Skeletal muscle satellite cell (primary cell): ENCODE data around the gene SNX12. TPM values are rescaled to one million over a fixed set of nuclear protein-coding genes. Genes with fewer than 3 reads are reported as not detected.

Experiments used
- H3K27me3 ChIP-seq: 2 replicates; pipeline ENCODE4 v1.7.0; 2013; ENCODE audit warnings: low read length; ENCODE audit not compliant: control insufficient read depth, insufficient read depth
- H3K36me3 ChIP-seq: 2 replicates; pipeline ENCODE4 v1.7.0; 2013; ENCODE audit warnings: mild to moderate bottlenecking, control low read depth, low read length; ENCODE audit not compliant: insufficient read depth
- H3K4me1 ChIP-seq: 2 replicates; pipeline ENCODE4 v1.7.0; 2013; ENCODE audit warnings: low read length; ENCODE audit not compliant: control insufficient read depth, insufficient read depth
- H3K4me2 ChIP-seq: 2 replicates; pipeline ENCODE4 v1.7.0; 2013; ENCODE audit warnings: mild to moderate bottlenecking, low read length
- H3K4me3 ChIP-seq: 2 replicates; pipeline ENCODE4 v1.7.0; 2013; ENCODE audit warnings: low read length
- H3K9ac ChIP-seq: 2 replicates; pipeline ENCODE4 v1.7.0; 2013; ENCODE audit warnings: mild to moderate bottlenecking, low read depth, low read length, moderate library complexity
- H3K9me3 ChIP-seq: replicated peaks from 2 replicates; pipeline ENCODE4 v1.7.0; 2013; ENCODE audit warnings: mild to moderate bottlenecking, control low read depth, low read length
- total RNA-seq: library from RNA; depleted of rRNA; stranded (reverse); fragments of >200 nt; gene quantifications from 2 replicates; pipeline ENCODE4 v1.2.3, GENCODE V29; 2012; rRNA removed

The SNX12 gene
- total RNA-seq: 48.9 and 55.0 TPM in 2 replicates

DNA sequence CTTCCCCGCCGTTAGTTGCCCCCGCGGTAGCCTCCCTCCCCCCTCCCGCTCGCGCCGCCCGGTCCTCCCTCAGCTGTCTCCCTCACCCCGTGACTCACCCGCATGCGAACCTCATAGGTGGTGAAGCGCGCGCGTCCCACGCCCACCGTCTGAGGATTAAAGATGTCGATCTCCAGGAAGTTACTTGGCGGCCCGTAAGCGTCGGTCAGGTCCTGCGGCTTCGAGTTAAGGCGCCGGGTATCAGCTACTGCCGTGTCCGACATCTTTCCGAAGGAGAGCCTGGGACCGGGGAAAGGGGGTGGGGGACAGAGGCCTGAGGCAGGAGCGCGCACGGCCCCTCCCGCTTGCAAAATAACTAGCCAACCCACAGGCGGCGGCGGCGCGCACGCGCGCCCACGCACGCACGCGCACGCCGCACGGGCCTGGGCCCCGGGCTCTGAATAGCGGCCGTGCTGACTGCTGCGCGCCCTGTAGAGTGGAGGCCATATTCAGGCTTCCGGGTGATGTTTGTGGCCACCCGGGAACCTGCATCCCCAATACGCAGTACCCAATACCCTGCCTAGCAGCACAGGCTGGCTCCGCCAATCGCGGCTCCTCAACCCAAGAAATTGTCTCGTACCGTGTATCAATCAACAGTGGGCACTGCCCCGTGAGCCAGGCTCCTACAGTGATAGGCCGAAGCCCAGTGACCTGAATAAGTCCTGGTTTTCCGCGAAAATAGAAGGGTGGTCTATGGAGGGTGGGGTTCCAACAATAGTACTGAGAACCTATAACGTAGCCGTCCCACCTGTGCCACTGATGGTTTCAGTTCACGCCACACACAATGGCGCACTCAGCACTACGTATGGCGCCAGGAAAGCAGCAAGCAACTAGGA lies at the start of gene SNX12:
SNX12 (minus strand) TSS at position 291 of the 875 bp plus-strand sequence; CDS start at position 263, 28 bp downstream.
- Histone ChIP-seq H3K4me1 (no peaks in the 10 kb centered on the region), H3K4me2 (peak within 1 kb of the TSS; percentile 85), H3K36me3 (no peaks in the 10 kb centered on the region), H3K4me3 (peak within 1 kb of the TSS; percentile 82), H3K9ac (peak within 1 kb of the TSS; percentile 85), H3K27me3 (peaks cover 1% of the 10 kb centered on the region), H3K9me3 (no peaks in the 10 kb centered on the region)

GRCh38 chrX:71117358-71117757 lies 49.2 kb upstream of the SNX12 start:
- Histone ChIP-seq H3K36me3 (peaks cover 9% of the 10 kb centered on the region), H3K4me2 (no peak overlapping the region), H3K9me3 (peaks cover 3% of the 10 kb centered on the region), H3K4me3 (no peak overlapping the region), H3K4me1 (peaks cover 4% of the 10 kb centered on the region), H3K27me3 (peaks cover 6% of the 10 kb centered on the region), H3K9ac (no peak overlapping the region)

DNA sequence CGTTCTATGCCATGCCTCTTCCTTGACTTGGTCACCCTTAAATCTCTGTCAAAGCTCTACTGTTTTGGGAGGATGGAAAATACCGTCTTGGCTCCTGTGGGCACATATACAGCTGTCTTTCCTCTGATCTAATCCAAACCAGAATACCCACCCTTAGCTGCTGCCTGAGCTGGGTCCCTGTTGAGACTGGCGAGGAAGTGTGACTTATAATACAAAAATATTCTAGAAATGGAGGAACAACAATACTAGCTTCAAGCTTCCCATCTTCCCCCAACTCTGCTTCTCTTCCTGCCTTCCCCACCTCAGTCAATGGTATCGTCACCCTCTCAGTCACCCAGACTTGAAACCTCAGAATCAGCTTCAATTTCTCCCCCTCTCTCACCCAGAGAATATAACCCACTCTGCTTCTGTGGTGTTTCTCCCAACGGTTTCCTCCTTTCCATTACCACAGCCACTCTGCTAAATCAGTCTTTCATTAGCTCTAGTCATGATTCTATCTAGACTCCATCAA lies 43.8 kb upstream of the SNX12 start:
- Histone ChIP-seq H3K4me1 (no peaks in the 10 kb centered on the region), H3K4me2 (no peak overlapping the region), H3K9ac (no peak overlapping the region), H3K36me3 (no peaks in the 10 kb centered on the region), H3K9me3 (peaks cover 3% of the 10 kb centered on the region), H3K4me3 (no peak overlapping the region), H3K27me3 (peaks cover 32% of the 10 kb centered on the region)

DNA sequence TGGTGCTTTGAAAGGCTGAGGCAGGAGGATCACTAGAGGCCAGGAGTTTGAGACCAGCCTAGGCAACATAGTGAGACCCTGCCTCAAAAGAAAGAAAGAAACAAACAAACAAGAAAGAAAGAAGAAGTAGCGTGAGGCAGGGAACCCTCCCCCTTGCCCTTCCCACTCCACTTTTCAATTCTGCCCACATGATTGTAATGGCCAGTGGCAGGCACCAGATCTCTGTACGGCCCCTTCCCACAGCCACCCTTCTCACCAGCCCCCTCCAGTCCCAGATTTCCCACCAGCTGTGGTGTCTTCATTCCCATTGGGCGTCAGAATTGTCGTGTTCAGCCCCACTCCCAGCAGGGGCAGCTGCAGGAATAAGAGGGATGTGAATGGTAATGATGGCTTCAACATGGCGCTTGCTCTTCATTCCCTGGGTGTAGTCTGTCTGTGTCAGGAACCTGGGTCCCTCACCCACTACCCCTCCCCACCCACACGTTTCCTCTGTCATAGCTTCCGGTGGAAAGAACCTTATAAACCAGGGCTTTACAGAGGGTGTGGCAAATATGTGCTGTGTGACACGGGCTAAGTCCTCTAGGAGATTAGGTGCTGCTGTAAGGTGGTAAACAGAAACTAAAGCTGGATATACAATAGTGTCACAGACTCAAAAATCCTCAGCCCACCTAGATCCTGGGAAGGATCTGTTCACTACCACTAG lies 43.2 kb upstream of the SNX12 start, which contains the start of gene IL2RG:
IL2RG (minus strand) TSS at position 437 of the 703 bp plus-strand sequence; CDS start at position 399, 38 bp downstream.
- no peak within 1 kb of the TSS for H3K9ac ChIP-seq
- H3K4me3 ChIP-seq: no peak within 1 kb of the TSS
- H3K4me2 ChIP-seq: no peak within 1 kb of the TSS
- no peaks in the 10 kb centered on the region for H3K36me3 ChIP-seq
- no peaks in the 10 kb centered on the region for H3K4me1 ChIP-seq
- peaks cover 32% of the 10 kb centered on the region for H3K27me3 ChIP-seq
- H3K9me3 ChIP-seq: peaks cover 3% of the 10 kb centered on the region

DNA sequence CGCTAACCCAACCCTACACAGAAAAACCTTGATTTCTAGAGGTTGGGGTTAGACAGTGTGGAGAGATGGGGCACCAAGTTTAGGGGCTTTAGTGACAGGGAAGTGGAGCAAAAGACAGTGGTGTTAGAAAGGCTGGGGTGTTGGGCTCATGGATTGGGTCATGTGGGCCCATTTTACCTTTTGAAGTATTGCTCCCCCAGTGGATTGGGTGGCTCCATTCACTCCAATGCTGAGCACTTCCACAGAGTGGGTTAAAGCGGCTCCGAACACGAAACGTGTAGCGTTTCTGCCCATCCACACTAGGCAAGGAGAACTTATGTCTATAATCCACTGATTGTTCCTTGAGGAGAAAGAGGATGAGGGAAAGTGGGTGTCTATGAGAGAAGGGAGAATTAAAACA lies 40.9 kb upstream of the SNX12 start:
- Histone ChIP-seq H3K36me3 (no peaks in the 10 kb centered on the region), H3K9me3 (no peaks in the 10 kb centered on the region), H3K9ac (no peak overlapping the region), H3K4me2 (no peak overlapping the region), H3K4me1 (no peaks in the 10 kb centered on the region), H3K27me3 (peaks cover 35% of the 10 kb centered on the region), H3K4me3 (no peak overlapping the region)

- no peaks in the 10 kb centered on the region for H3K9me3 ChIP-seq
- H3K4me2 ChIP-seq: no peak overlapping the region
- H3K36me3 ChIP-seq: no peaks in the 10 kb centered on the region
- H3K4me3 ChIP-seq: no peak overlapping the region
- peaks cover 33% of the 10 kb centered on the region for H3K27me3 ChIP-seq
- no peak overlapping the region for H3K9ac ChIP-seq
- H3K4me1 ChIP-seq: peaks cover 7% of the 10 kb centered on the region
Measured at GRCh38 chrX:71107762-71108360, 39.7 kb upstream of the SNX12 start.

DNA sequence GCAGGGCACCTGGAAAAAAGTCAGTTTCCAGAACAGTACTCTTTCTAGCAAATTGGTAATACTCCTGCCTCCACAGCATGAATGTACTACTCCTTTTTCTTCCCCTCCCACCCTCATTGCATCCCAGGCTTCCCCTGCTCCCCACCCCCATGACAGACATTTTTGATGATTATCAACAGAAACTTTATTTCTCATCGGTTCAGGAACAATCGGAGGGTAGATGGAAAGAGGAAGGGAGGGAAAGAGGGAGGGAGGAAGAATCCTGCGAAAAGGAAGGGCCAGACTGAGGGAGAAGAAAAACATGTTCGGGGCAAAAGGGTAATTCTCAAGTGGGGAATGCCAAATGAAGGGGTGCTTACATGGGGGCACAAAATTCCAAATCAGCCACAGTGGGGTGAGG lies 39.1 kb upstream of the SNX12 start:
- no peaks in the 10 kb centered on the region for H3K36me3 ChIP-seq
- H3K9ac ChIP-seq: no peak overlapping the region
- H3K9me3 ChIP-seq: no peaks in the 10 kb centered on the region
- H3K4me2 ChIP-seq: no peak overlapping the region
- H3K4me1 ChIP-seq: peaks cover 7% of the 10 kb centered on the region
- H3K4me3 ChIP-seq: no peak overlapping the region
- H3K27me3 ChIP-seq: peaks cover 28% of the 10 kb centered on the region

DNA sequence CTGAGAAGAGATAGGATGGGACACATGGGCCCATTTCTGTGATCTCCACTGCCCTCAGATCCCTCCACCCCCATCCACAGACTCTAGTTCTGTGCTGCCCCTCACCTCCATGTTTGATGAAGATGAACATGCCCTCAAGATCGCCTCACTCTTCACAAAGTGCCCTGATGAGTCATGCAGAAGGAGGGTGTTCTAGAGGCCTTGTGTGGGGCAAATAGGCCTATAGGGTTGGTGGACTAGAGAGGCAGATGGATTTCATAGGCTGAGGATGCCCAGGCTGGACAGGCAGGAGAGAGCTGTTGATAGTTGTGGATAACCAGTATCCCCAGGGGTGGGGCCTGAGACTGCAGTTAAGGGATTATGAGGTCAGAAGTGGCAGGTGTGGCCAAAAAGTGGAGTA lies 38.3 kb upstream of the SNX12 start, which contains the start of gene CXorf65:
CXorf65 (minus strand) TSS at position 314 of the 400 bp plus-strand sequence; CDS start at position 130, 184 bp downstream.
- peaks cover 7% of the 10 kb centered on the region for H3K4me1 ChIP-seq
- no peak within 1 kb of the TSS for H3K9ac ChIP-seq
- H3K4me3 ChIP-seq: no peak within 1 kb of the TSS
- H3K4me2 ChIP-seq: no peak within 1 kb of the TSS
- peaks cover 21% of the 10 kb centered on the region for H3K27me3 ChIP-seq
- H3K9me3 ChIP-seq: no peaks in the 10 kb centered on the region
- no peaks in the 10 kb centered on the region for H3K36me3 ChIP-seq

GRCh38 chrX:71105628-71106027 lies 37.5 kb upstream of the SNX12 start:
- Histone ChIP-seq H3K36me3 (no peaks in the 10 kb centered on the region), H3K27me3 (peaks cover 17% of the 10 kb centered on the region), H3K9ac (no peak overlapping the region), H3K9me3 (no peaks in the 10 kb centered on the region), H3K4me2 (no peak overlapping the region), H3K4me1 (peaks cover 7% of the 10 kb centered on the region), H3K4me3 (no peak overlapping the region)

DNA sequence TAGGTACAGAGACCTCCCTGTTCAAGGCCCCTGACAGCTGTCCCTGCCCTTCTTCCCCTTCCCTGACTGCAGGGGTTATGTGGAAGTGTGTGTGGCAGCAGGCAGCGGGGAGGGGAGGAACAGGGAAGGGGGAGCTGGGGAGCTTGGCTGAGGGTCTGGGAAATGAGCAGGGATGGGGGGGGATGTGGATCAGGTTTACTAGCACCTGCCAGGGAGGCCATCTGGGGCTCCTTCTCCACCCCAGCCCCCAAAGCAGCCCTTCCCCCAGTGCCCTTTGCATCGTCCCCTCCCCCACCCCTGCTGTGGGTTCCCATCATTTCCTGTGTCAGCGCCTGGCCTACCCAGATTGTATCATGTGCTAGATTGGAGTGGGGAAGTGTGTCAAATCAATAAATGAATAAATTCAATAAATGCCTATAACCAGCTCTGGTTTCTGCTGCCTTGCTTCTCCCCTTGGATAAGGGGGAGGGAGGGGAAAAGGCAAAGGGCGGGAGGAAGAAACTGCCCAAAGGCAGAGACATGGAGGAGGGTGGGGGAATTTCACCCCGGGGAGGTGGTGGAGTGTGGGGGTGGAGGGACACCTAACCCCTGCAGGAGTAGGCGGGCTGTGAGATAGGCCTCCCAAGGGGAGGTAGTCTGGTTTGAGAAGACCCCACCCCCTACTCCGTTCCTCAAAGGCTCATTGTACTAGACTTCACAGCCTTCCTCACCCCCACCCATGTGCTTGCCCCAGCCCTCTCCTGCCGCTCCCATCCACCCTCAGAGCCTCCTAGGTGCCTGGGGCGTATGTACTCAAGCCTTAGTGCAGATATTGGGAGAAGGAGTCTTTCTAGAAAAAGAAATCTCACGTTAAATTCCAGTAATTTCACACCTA lies 35.2 kb upstream of the SNX12 start:
- Histone ChIP-seq H3K4me3 (no peak overlapping the region), H3K9ac (no peak overlapping the region), H3K4me2 (no peak overlapping the region), H3K27me3 (peaks cover 4% of the 10 kb centered on the region), H3K9me3 (no peaks in the 10 kb centered on the region), H3K4me1 (peaks cover 7% of the 10 kb centered on the region), H3K36me3 (no peaks in the 10 kb centered on the region)
